Smooth muscle cell (in vitro differentiated cells): ENCODE data around the gene OSBPL9. TPM values are rescaled to one million over a fixed set of nuclear protein-coding genes. Genes with fewer than 3 reads are reported as not detected.
"Not testable (repeated sequence)": the region's sequence is repeated elsewhere in the genome, so short reads cannot be mapped to it uniquely, and the experiment has no call there.

Experiments used
- DNase-seq: peaks from one replicate; lab custom pipeline; 2025; ENCODE audit not compliant: unreplicated experiment; lab: John Stamatoyannopoulos, UW
- H2AFZ ChIP-seq: fragments of 200-600 bp; sonication (generic); 2 replicates; pipeline ENCODE4 v1.6.0; 2016; ENCODE audit warnings: antibody characterized with exemption, low read depth, mild to moderate bottlenecking
- H3F3A ChIP-seq: fragments of 200-600 bp; sonication (generic); 2 replicates; pipeline ENCODE4 v1.6.0; 2017; ENCODE audit warnings: antibody characterized with exemption, low read depth
- H3K27ac ChIP-seq: fragments of 200-600 bp; sonication (generic); 2 replicates; pipeline ENCODE4 v1.5.1; 2016; ENCODE audit warnings: low read depth, mild to moderate bottlenecking
- H3K27me3 ChIP-seq: fragments of 200-600 bp; sonication (generic); 2 replicates; pipeline ENCODE4 v1.6.1; 2016; ENCODE audit warnings: low read depth, mild to moderate bottlenecking
- H3K36me3 ChIP-seq: fragments of 200-600 bp; sonication (generic); 2 replicates; pipeline ENCODE4 v1.5.1; 2016; ENCODE audit warnings: low read depth
- H3K4me1 ChIP-seq: fragments of 200-600 bp; sonication (generic); 2 replicates; pipeline ENCODE4 v1.5.1; 2016; ENCODE audit warnings: low read depth
- H3K4me2 ChIP-seq: fragments of 200-600 bp; sonication (generic); 2 replicates; pipeline ENCODE4 v1.6.0; 2016; ENCODE audit warnings: mild to moderate bottlenecking
- H3K4me3 ChIP-seq: fragments of 200-600 bp; sonication (generic); 2 replicates; pipeline ENCODE4 v1.5.1; 2016; ENCODE audit warnings: mild to moderate bottlenecking
- H3K79me2 ChIP-seq: fragments of 200-600 bp; sonication (generic); 2 replicates; pipeline ENCODE4 v1.6.0; 2016; ENCODE audit warnings: low read depth, mild to moderate bottlenecking
- H3K9ac ChIP-seq: fragments of 200-600 bp; sonication (generic); 2 replicates; pipeline ENCODE4 v1.6.0; 2016; ENCODE audit warnings: low read depth
- H3K9me3 ChIP-seq: fragments of 200-600 bp; sonication (generic); replicated peaks from 2 replicates; pipeline ENCODE4 v1.5.1; 2016; ENCODE audit warnings: low read depth
- H4K20me1 ChIP-seq: fragments of 200-600 bp; sonication (generic); 2 replicates; pipeline ENCODE4 v1.6.0; 2016; ENCODE audit warnings: low read depth
- CTCF ChIP-seq: fragments of 200-600 bp; sonication (generic); IDR thresholded peaks from 2 replicates; pipeline ENCODE4 v1.5.1; 2017; ENCODE audit warnings: borderline replicate concordance, mild to moderate bottlenecking, antibody characterized with exemption; ENCODE audit not compliant: insufficient read depth, poor library complexity, severe bottlenecking
- WGBS: methylation state at CpG from one replicate; pipeline ENCODE4 v1.1.7; 2016; ENCODE audit warnings: low lambda C conversion rate; 5-methylcytosine and 5-hydroxymethylcytosine counted together
- polyA plus RNA-seq: library from polyadenylated mRNA; unstranded; fragments of >200 nt; fragmentation: Nextera tagmentation; extraction: Ambion mirVana; gene quantifications from 2 replicates; pipeline ENCODE4 v1.2.1, GENCODE V29; 2016
- total RNA-seq: library from RNA; depleted of rRNA; stranded (reverse); fragments of >200 nt; gene quantifications from 2 replicates; pipeline ENCODE4 v1.2.3, GENCODE V29; 2014

OSBPL9 gene
- total and polyA plus RNA-seq, 2 experiments from 2014 or later: 66.7 to 112 TPM

- WGBS: 80% methylated on average over 1 of the region's 2 CpGs
Measured at GRCh38 chr1:51702220-51702619, 85.3 kb downstream of the OSBPL9 start.

GRCh38 chr1:51705035-51705434 lies 88.1 kb downstream of the OSBPL9 start:
- H3K4me1 ChIP-seq: no peaks in the 10 kb centered on the region
- peaks cover 40% of the 10 kb centered on the region for H3K79me2 ChIP-seq
- no peak for TF ChIP-seq CTCF
- no peak for DNase-seq
- no peak overlapping the region for H3K4me2 ChIP-seq
- H3K36me3 ChIP-seq: no peaks in the 10 kb centered on the region
- no peak overlapping the region for H2AFZ ChIP-seq
- H3K4me3 ChIP-seq: no peak overlapping the region
- no peaks in the 10 kb centered on the region for H3F3A ChIP-seq
- no peak overlapping the region for H3K9ac ChIP-seq
- no peaks in the 10 kb centered on the region for H3K27me3 ChIP-seq
- no peaks in the 10 kb centered on the region for H3K9me3 ChIP-seq
- 97% methylated on average over 2 of the region's 2 CpGs for WGBS
- peaks cover 39% of the 10 kb centered on the region for H4K20me1 ChIP-seq
- no peak overlapping the region for H3K27ac ChIP-seq

More at GRCh38 chr1:51702220-51702619, 85.3 kb downstream of the OSBPL9 start:
- not testable (repeated sequence) for H3K27ac ChIP-seq, H3K27me3 ChIP-seq, H2AFZ ChIP-seq, H3K4me1 ChIP-seq, DNase-seq, H3K9ac ChIP-seq, H3K9me3 ChIP-seq, H3K36me3 ChIP-seq, H3K4me3 ChIP-seq, H3K4me2 ChIP-seq, H3F3A ChIP-seq
- H4K20me1 ChIP-seq: peaks cover 38% of the 10 kb centered on the region
- H3K79me2 ChIP-seq: peaks cover 48% of the 10 kb centered on the region

- H3K4me3 ChIP-seq: no peak overlapping the region
- no peaks in the 10 kb centered on the region for H3K27me3 ChIP-seq
- DNase-seq: no peak
- peaks cover 48% of the 10 kb centered on the region for H4K20me1 ChIP-seq
- no peaks in the 10 kb centered on the region for H3F3A ChIP-seq
- no peak overlapping the region for H3K4me2 ChIP-seq
- no peak overlapping the region for H2AFZ ChIP-seq
- H3K9me3 ChIP-seq: no peaks in the 10 kb centered on the region
- H3K79me2 ChIP-seq: peaks cover 22% of the 10 kb centered on the region
- H3K9ac ChIP-seq: no peak overlapping the region
- TF ChIP-seq CTCF: no peak
- H3K27ac ChIP-seq: no peak overlapping the region
- H3K4me1 ChIP-seq: no peaks in the 10 kb centered on the region
- no peaks in the 10 kb centered on the region for H3K36me3 ChIP-seq
- 94% methylated on average over 15 of the region's 15 CpGs for WGBS
Measured at GRCh38 chr1:51708911-51709760, 92.2 kb downstream of the OSBPL9 start.

- H3K9ac ChIP-seq: no peak overlapping the region
- WGBS: 91% methylated on average over 2 of the region's 2 CpGs
- no peak overlapping the region for H3K4me2 ChIP-seq
- no peak overlapping the region for H3K4me3 ChIP-seq
- no peak for TF ChIP-seq CTCF
- no peak overlapping the region for H3K27ac ChIP-seq
- no peaks in the 10 kb centered on the region for H3K27me3 ChIP-seq
- no peaks in the 10 kb centered on the region for H3K36me3 ChIP-seq
- H3K9me3 ChIP-seq: no peaks in the 10 kb centered on the region
- DNase-seq: no peak
- H2AFZ ChIP-seq: no peak overlapping the region
- peaks cover 42% of the 10 kb centered on the region for H4K20me1 ChIP-seq
- no peaks in the 10 kb centered on the region for H3K4me1 ChIP-seq
- H3K79me2 ChIP-seq: peaks cover 15% of the 10 kb centered on the region
- H3F3A ChIP-seq: no peaks in the 10 kb centered on the region
Measured at GRCh38 chr1:51709951-51710350, 93.1 kb downstream of the OSBPL9 start.
